SHP77 (cell line): ENCODE results near the gene DHDH.

Experiments used
- DNase-seq, 2 experiments: peaks; one replicate each; lab custom pipeline; 2025; lab: John Stamatoyannopoulos, UW

Gene DHDH

DNA sequence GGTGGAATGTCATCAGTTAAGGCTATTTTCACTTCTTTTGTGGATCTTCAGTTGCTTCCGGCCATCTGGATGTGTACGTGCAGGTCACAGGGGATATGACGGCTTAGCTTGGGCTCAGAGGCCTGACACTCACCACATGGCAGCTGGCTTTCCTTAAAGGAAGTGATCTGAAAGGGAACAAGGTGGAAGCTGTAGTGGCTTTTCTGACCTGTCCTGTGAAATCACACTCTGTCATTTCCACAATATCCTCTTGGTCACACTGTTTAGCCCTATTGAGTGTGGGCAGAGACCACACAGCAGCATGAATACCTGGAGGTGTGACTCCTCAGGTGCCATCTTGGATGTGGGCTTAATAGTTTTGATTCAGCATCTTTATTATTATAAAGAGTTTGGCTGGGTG lies 16.7 kb downstream of the DHDH start:
- DNase-seq = no peak

GRCh38 chr19:48950830-48951519 lies 17.5 kb downstream of the DHDH start:
- no peak for DNase-seq

DNA sequence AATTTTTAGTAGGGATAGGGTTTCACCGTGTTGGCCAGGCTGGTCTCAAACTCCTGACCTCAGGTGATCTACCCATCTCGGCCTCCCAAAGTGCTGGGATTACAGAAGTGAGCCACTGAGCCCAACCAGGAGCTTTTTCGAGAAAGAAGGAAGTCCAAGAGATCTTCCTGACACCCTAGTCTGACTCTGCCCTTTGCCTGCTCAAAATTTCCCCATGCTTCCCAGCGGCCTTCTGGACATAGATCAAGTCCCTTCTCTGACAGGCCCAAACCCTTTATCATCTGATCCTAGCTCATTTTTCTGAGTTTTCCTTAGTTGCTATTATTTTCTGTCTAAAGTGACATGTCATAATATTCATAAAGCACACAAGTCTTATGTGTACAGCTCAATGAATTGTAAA lies 19.6 kb downstream of the DHDH start:
- no peak for DNase-seq

DNA sequence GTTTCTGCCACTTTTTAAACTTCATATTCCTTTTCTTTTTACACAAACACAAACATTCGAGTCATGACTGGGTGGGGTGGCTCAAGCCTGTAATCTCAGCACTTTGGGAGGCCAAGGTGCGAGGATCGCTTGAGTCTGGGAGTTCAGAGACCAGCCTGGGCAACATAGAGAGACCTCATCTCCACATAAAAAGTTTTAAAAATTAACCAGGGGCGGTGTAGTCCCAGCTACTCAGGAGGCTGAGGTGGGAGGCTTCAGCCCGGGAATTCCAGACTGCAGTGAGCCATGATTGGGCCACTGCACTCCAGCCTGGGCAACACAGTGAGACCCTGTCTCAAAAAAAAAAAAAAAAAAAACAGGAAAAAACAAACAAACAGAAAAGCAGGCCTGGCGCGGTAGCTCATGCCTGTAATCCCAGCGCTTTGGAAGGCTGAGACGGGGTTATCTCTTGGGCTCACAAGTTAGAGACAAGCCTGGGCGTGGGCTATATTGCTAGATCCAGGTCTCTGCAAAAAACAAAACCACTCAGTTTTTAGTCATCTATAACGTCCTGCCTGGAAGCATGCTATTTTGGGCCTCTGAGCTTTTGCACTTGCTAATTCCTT lies 20.6 kb downstream of the DHDH start:
- no peak for DNase-seq

GRCh38 chr19:48954595-48955307 lies 21.3 kb downstream of the DHDH start, which contains the start of gene BAX:
BAX (plus strand) TSS chr19:48954875; CDS start chr19:48954929, 54 bp downstream.
- DNase-seq = peak; percentile 95 to 98

GRCh38 chr19:48955308-48955958 lies 21.9 kb downstream of the DHDH start:
- no peak for DNase-seq

- DNase-seq = no peak
Measured at GRCh38 chr19:48958006-48958405, 24.5 kb downstream of the DHDH start.

DNA sequence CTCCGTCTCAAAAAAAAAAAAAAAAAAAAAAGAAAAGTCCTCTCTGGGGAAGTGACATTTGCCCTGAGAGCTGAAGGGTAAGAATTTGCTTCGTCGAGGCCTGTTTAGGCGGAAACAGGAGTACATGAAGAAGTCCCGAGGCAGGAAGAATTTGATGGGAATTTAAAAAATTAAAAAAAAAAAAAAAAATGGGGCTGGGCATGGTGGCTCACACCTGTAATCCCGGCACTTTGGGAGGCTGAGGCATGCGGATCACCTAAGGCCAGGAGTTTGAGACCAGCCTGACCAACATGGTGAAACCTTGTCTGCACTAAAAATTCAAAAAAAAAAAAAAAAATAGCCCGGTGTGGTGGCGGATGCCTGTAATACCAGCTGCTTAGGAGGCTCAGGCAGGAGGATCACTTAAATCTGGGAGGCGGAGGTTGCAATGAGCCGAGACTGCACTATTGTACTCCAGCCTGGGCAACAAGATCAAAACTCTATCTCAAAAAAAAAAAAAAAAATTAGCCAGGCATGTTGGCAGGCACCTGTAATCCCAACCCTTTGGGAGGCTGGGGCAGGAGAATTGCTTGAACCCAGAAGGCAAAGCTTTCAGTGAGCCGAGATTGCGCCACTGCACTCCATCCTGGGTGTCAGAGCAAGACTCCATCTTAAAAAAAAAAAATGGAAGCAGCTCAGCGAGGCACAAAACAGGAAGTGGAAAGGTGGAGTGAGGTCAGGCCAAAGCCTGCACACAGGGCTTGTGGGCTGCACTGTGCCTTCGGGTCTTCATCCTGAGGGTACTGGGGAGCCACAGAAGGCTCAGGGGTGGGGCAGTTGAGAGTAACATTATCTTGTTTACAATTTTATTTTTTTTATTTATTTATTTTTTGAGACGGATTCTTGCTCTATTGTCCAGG lies 26.1 kb downstream of the DHDH start:
- no peak for DNase-seq

DNA sequence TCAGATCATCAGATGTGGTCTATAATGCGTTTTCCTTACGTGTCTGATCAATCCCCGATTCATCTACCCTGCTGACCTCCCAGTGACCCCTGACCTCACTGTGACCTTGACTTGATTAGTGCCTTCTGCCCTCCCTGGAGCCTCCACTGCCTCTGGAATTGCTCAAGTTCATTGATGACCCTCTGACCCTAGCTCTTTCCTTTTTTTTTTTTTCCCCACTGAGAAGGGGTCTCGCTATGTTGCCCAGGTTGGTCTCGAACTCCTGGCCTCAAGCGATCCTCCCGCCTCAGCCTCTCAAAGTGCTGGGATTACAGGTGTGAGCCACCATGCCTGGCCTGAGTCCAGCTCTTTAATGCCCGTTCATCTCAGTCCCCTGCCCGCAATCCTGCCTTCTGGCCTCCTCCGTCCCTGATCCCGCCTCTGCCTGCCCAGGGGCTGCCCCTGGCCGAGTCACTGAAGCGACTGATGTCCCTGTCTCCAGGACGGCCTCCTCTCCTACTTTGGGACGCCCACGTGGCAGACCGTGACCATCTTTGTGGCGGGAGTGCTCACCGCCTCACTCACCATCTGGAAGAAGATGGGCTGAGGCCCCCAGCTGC lies 27.7 kb downstream of the DHDH start:
- peak; percentile 33 to 61 for DNase-seq

GRCh38 chr19:48961673-48962028 lies 28.2 kb downstream of the DHDH start:
- DNase-seq = no peak

- DNase-seq = peak; percentile 43 to 67
Measured at GRCh38 chr19:48962029-48962848, 28.7 kb downstream of the DHDH start.

- DNase-seq = no peak
Measured at GRCh38 chr19:48962849-48963165, 29.3 kb downstream of the DHDH start.

- DNase-seq = peak; percentile 54 to 64
Measured at GRCh38 chr19:48963371-48964204, 30.1 kb downstream of the DHDH start.

GRCh38 chr19:48964205-48965039 lies 30.9 kb downstream of the DHDH start:
- DNase-seq = no peak

DNA sequence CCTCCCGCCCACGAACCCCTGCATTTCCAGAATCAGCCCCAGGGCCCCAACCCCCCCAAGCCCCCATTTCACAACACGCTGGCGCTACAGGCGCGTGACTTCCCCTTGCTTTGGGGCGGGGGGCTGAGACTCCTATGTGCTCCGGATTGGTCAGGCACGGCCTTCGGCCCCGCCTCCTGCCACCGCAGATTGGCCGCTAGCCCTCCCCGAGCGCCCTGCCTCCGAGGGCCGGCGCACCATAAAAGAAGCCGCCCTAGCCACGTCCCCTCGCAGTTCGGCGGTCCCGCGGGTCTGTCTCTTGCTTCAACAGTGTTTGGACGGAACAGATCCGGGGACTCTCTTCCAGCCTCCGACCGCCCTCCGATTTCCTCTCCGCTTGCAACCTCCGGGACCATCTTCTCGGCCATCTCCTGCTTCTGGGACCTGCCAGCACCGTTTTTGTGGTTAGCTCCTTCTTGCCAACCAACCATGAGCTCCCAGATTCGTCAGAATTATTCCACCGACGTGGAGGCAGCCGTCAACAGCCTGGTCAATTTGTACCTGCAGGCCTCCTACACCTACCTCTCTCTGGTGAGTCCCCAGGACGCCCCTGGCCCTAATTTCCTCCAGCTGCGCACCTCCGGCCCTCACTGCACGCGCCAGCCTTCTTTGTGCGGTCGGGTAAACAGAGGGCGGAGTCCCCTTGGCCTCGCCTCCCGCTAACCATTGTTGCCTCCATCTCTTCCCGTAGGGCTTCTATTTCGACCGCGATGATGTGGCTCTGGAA lies 31.7 kb downstream of the DHDH start, which contains the start of gene FTL:
FTL (plus strand) TSS at position 270 of the 766 bp plus-strand sequence; CDS start at position 469, 199 bp downstream.
- DNase-seq = peak; percentile 94 to 96

GRCh38 chr19:48965806-48966540 lies 32.5 kb downstream of the DHDH start:
- peak; percentile 71 to 82 for DNase-seq
